22Rv1 (cell line): ENCODE data around the gene CCL21.

Experiments
- CTCF ChIP-seq: fragments of 450-650 bp; IDR thresholded peaks from 2 replicates; pipeline ENCODE4 v1.5.1; 2017; ENCODE audit warnings: mild to moderate bottlenecking
- ZFX ChIP-seq: fragments of 450-650 bp; IDR thresholded peaks from 2 replicates; pipeline ENCODE4 v1.6.1; 2017; ENCODE audit warnings: antibody characterized with exemption, borderline replicate concordance

GRCh38 chr9:34663303-34663605 lies 46.7 kb downstream of the CCL21 start:
- TF ChIP-seq CTCF (no peak), ZFX (no peak)
